HG03108 (cell line): ENCODE results near the gene IL13RA2.

Source experiments
- ATAC-seq: cut with Tn5 transposase; IDR thresholded peaks from one replicate; pipeline ENCODE4 v1.9.1; 2021; ENCODE audit warnings: moderate library complexity; ENCODE audit not compliant: unreplicated experiment

Gene IL13RA2, protein sequence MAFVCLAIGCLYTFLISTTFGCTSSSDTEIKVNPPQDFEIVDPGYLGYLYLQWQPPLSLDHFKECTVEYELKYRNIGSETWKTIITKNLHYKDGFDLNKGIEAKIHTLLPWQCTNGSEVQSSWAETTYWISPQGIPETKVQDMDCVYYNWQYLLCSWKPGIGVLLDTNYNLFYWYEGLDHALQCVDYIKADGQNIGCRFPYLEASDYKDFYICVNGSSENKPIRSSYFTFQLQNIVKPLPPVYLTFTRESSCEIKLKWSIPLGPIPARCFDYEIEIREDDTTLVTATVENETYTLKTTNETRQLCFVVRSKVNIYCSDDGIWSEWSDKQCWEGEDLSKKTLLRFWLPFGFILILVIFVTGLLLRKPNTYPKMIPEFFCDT

DNA sequence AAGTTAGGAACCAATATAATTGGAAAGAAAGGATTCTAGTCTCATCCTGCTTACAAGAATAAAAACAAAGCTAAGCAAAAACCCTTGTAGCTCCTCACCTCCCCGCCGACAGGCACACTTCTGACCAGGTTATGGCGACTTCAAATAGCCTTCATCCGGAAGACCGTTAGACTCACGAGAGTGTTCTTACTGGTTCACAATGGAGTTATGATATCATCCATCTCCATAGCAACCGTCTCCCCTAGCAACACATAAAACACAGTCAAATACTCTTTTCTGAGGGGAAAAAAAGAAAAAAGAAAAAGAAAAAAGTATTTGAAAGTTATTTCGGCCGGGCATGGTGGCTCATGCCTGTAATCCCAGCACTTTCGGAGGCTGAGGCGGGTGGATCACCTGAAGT, at the start of gene IL13RA2:
IL13RA2 (minus strand) TSS at position 162 of the 400 bp plus-strand sequence. CDS start 347 bp downstream, outside the sequence.
- ATAC-seq: no peak

DNA sequence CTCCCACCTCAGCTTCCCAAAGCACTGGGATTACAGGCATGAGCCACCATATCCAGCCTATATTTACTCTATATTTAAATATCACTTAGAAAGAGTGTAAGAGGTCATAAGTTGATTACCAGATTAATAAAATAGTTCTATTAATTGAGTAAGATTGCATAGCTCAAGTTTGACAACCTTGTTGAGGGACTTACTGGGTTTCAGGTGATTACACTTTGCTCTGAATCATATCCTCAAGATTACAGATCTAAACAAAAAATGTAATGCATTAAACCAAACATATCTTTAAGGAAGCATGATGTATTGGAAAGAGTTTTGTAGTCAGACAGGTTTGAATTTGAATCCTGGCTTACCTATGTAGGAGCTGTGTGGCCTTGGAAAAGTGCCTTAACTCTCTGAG, 47.9 kb upstream of the IL13RA2 start:
- no peak for ATAC-seq

DNA sequence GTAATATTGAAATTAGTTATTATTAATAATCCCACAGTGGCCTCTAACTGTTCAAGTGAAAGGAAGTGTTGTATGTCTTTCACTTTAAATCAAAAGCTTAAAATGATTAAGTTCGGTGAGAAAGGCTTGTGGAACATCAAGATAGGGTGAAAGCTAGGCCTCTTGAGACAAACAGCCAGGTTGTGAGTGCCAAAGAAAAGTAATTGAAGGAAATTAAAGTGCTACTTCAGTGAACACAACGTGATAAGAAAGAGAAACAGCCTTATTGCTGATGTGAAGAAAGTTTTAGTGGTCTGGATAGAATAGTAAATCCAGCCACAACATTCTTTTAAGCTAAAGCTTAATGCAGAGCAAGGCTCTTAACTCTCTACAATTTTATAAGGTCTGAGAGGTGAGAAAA, 42.6 kb upstream of the IL13RA2 start:
- ATAC-seq: no peak

DNA sequence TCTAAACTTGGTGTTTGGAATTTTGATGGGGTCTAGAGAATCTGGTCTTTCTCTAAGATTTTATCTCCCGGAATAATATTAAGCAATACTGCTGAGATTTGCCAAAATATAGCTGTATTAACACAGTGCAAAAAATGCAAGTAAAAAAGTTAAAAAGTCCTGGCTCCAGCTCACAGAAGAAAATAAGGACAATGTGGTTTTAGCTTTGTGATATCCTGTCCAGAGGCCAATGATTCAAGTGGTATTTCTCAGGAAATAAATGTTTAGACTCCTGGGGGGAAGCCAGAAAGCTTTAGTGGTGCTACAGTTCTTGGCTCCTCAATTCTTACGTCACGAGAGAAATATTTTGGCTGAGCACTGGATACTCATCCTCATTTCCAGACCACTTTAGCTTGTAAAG, 40.9 kb upstream of the IL13RA2 start:
- ATAC-seq: no peak

DNA sequence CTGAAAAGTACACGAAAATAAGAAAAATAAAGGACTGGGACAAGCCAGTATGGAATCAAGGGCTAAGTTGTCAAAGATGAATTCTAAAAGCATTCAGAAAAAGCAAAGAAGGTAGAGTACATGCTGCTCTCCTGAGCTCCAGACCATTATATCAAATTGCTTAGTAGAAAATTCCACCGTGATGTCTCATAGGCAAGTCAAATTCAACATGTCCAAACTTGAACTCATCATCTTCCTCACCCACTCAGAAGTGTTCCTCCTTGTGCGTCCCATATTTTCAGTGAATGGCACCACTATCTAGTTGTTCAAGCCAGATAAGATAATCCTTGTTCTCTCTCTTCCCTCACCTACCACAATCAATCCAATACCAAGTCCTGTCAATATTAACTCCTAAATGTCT, 37.5 kb upstream of the IL13RA2 start:
- ATAC-seq: no peak

DNA sequence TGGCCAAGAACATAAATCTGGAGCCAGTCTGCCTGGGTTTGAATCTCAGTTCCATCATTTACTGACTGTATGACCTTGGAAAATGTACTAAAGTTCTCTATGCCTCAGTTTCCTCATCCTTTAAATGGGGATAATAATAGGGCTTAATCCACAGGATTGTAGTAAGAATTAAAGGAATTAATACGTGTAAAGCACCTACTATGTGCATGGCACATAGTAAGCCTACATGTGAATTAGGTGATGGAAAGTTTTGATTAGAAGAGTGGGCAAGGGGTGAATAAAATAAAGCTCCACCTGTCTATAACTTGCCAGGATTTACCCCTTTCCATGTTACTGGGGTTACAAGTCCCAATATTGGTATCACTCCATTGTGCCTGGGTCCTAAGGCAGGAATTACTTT, 35.8 kb upstream of the IL13RA2 start:
- ATAC-seq: no peak

DNA sequence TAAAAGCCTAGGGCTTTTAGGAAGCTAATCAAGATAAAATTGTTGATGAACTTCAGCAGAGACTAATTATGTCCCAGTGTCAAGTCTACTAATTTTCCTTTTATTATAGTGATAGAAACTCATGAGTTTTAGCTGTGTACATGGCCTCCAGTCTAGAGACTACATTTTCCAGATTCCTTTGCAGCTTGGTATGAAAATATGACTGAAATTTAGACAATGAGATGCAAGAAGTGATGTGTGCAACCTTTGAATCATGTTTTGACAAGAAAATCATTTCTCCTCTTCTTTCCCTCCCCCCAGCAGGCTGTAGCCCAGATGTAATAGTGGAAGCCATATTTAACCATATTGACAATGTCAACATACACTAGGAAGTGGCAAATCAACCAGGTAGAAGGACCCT, 30.3 kb upstream of the IL13RA2 start:
- ATAC-seq: no peak

DNA sequence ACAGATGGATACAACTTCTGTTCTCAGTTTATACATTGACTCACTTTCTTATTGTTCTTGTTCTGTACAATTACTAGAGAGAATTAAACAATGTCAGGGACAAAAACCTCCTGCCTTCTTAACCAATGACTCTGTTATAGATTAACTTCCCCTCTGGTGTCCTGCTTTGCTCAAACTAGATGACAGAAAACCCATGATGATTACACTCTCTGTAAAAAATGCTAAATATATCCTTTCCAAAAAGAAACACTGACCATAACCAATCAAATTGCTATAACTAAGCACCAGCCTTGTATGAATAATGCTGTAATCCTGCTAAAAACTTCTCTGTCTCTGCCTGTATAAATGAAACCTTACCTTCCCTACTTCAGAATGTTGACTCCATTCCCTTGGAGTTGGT, 29.8 kb upstream of the IL13RA2 start:
- no peak for ATAC-seq

DNA sequence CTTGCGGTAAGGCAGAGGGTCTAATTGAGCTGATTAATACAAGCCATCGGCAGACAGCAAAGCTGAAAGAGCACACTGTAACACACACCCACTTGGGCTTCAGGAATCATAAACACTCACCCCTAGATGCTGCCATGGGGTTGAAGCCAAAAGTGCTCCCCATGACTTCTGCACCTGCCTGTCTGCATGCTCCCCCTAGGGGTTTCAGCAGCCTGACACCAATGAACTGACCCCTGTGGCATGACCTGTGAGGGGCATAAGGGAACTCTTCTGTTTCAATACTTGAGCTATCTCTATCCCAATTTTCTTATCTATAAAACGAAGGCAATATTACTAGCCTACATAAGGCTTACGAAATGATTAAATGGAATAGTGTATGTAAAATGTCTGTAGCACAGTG, 23.0 kb upstream of the IL13RA2 start:
- no peak for ATAC-seq

DNA sequence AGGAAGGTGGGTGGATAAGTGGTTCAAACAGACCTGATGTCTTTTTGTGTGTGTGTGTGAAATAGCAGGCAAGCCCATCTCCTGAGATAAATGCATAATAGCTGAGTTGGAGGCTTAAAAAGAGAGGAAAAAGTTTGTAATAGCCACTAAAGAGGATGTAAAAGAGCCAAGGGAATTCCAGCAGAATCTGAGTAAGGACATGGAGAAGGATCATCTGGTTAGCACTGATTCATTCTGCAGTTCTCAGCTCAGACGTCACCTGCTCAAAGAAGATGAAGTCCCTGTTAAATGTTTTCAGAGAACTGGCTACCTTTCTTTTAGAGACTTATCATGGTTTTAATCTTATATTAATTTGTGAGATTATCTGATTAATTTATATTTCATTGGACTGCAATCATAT, 21.0 kb upstream of the IL13RA2 start:
- no peak for ATAC-seq

DNA sequence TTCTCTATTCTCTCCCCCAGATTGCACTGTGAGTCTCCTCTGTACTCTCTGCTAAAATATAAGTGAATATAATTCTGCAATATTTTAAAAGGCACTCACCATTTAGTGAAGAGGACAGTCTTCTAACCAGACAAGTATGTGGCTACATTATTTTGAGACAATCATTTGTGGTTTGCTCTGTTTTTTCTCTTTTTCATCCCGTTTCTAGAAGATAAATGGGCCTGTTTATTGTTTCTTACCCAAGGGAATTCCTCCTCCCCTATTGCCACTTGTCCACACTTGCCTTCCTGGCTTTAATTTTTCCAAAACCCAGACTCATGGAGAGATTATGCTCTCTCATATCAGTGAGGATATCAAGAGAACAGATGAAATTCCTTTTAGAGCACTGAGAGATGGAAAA, 18.6 kb upstream of the IL13RA2 start:
- no peak for ATAC-seq

DNA sequence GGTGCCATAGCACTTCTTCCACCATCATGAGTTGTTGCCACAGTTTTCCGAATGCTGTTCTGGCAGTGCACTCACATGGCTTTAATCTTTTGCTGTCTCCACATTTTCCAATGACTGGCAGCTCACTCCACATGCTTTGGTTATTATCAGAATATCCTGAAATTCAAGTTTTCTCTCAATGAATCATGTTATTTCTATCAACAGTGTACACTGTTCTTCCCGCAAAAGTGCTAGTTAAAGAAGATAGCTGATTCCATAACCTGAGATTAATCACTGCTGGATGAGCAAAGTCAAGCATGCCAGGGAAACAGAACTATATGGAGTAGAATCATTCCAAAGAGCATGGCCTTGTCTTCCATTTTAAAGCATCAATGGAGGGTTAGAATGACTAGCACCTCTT, 14.6 kb upstream of the IL13RA2 start:
- ATAC-seq: no peak

DNA sequence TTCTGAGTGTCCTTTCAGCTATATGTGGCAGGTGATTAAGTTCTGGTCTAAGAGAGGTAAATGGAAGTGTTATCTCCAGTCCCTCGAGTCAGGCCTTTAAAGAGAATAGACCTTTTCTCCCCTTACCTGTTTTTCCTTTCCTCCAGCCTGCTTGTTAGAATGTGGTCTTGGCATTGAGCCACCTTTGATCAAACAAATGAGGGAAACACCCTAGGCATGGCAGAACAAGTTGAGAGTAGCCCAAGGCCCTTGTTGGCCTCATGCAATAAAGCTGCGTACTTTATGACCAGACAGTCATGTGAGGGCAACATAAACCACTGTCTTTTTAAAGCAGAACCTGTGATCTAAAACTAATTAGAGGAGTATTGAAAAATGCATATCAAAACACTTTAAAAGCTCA, 13.2 kb upstream of the IL13RA2 start:
- no peak for ATAC-seq

DNA sequence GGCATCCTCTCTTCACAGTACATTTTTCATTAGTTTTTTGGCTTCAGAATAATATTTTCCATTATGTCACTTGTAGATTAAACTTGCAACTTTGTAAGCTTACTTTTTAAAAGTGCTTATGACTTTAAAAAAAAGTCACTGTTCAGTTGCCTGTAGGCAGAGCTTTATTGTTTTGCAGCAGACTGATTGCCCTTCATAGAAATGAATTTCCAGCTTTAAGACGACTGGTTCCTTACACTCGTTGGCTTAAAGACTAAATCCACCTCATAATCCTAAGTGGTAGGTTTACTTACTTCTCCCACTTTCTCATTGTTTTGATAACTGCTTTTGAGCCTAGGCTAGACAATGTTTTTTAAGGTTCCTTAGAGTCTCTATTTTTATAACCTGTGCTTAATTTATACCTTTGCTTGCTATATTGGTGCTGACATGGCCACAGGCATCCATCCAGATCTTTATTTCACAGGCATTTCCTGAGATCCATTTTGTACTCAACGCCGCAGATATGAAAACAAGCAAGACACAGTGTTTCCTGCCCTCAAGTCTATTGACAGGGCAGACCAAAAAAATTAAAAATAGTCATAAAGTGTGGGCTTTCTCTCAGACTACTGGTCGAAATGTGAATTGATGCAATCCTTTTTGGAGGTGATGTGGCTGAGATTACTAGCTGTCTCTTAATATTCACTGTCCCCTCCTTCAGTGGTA, 12.6 kb upstream of the IL13RA2 start:
- no peak for ATAC-seq

DNA sequence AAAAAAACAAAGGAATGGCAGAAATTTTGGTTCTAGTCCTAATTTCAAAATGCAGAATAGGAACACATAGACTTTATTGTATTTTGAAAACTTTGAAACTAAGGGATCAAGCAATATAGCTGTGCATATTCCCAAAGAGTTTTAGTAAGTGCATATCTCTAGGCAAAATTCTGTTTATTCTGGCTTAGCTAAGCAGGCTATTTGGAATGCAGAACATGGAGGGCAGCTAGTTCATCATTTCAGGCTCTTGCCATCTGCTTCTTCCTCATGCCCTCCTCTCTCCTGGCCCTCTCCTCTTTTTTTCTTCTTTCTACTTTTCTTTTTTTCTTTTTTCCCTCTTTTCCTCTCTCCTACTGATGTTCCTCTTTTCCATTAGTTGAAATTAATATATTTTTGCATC, 12.0 kb upstream of the IL13RA2 start:
- no peak for ATAC-seq

DNA sequence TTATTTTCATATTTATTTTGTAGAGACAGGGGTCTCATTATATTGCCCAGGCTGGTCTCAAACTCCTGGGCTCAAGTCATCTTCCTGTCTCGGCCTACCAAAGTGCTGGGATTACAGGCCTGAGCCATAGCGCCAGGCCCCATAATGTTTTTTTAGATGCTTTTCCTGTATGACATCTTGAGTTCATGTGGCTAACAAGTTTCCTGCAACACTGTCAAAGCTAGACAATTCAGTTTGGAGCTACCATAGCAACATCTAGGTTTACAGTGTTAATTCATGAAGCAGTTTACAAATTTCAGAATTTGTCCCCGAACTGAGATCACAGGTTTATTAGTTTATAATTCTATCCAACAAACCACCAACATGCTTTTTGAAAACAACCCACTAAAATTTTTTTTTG, 6.4 kb upstream of the IL13RA2 start:
- ATAC-seq: no peak

DNA sequence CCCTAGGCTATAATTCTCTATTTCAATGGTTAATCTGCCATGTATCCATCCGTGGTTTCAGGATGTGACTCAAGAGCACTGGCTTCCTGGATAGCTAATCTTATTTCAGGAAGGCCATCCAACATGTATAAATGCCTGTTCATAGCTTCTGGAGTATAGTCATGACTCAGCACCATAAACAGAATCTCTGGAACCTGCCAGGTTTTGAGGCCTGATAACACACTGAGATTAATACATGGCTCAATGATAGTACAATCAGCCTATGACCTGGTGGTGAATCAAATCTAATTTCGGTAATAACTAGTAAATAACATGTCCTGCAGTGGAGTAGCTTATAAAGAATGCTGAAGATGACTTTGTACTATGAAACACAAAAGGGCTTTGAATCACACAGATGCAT, 5.7 kb upstream of the IL13RA2 start:
- ATAC-seq: no peak

DNA sequence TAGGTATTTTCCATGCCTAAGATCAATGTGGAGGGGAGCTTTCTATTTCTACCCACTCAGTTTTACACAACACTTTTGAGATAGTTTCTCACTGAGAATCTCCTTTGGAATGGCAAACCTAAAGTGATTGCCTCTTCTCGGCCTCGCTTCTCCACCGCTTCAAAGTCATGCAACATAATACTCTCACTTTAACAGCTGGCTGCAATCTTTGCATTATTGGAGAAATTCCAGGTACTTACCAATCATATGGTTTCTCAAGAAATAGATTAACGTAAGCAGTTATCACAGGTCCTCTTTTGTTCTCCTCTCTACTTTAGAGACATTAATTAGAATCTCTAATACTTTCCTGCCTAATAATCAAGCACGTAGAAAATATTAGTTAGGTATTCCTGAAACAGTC, 3.7 kb upstream of the IL13RA2 start:
- ATAC-seq: no peak

DNA sequence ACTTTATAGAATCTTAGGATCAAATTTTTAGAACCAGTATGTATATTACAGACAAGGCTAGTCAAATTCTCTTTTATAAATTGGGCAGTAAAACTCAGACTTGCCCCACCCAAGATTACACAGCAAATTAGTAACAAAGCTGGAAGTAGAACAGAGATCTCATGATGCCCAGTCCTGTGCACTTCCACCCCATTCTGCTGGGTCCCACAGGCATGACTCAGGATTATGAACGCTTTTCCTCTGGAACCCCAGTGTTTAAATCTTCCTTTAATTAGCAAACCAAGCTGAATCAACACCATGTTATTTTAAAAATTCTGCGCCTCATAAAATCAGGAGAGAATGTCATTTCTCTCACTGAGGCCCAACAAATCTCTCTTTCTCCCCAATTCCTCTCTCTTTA, 1.5 kb upstream of the IL13RA2 start:
- ATAC-seq: no peak

DNA sequence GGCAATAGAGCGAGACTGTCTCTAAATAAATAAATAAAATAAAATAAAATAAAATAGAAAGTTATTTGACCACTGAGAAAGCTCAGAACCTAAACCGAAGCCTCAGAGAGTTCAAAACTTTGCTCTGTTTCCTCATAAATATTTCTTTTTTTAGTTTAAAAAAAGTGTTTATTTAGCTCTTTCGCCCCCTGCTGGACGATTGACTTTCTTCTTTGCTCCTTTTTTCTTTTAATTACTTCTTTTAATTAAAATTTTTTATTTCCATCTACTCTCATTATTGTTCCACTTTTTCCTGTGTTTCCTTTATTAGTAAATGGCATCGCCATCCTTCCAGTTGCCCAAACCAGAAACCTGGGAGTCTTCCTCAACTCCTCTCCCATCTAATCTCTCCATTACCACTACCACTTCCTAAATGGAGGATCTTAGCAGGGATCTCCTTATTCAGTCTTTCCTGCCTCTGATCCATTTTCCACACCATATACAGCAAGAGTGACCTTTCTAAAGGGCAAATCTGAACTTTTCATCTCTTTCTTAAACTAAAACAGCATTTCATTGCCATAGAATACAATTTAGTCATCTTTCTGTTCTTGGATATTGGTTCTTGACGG, 728 bp upstream of the IL13RA2 start:
- ATAC-seq: no peak

DNA sequence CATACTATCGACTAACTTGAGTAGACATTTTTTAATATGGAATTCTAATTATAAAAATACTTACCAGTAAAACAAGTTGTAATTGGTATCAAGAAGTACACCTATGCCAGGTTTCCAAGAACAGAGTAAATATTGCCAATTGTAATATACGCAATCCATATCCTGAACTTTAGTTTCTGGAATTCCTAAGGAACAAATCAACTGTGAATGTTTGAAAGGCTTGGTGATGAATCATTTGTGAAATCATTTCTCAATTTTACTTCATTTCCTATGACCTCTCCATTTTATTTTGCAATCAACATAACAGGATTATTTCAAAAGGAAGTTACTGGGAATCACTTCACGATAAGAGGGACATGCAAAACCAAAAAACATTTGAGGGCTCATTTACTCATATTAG, 3.7 kb downstream of the IL13RA2 start:
- no peak for ATAC-seq

DNA sequence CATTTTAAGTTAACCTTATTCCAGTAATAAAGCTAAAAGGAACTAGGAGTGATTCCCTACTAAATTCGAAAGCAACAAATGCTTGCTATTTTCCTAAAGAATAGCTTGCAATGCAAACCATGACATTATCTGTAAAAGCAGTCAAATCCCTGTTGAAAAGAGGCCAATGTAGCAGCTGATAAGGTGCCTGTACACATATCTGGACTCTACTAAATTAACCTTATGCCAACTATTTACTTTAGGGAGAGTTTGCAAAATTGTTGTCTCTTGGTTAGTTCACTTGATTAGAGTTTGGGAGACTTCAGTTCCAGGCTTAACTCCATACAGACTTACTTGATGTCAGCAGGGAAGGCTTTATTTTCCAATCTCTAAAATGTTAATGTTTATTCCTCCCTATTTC, 6.0 kb downstream of the IL13RA2 start:
- no peak for ATAC-seq
